SK-N-SH (cell line): ENCODE measurements around the gene LHB. TPM values are rescaled to one million over a fixed set of nuclear protein-coding genes. Genes with fewer than 3 reads are reported as not detected.
"Not testable (repeated sequence)": the region's sequence is repeated elsewhere in the genome, so short reads cannot be mapped to it uniquely, and the experiment has no call there.

Experiments
- CTCF ChIA-PET: fragments of 300-600, 350-600 bp; formaldehyde crosslinking; extraction: SDS; loops from one replicate; lab custom pipeline; 2021; lab: Yijun Ruan, JAX
- POLR2A ChIA-PET: fragments of 350-600 bp; sonication (Branson Sonifier 250); formaldehyde crosslinking; extraction: SDS; loops from one replicate; lab custom pipeline; 2020; ENCODE audit warnings: antibody characterized with exemption, inconsistent platforms; lab: Yijun Ruan, JAX
- DNase-seq: peaks from one replicate; pipeline ENCODE4 v3.0.0; 2012
- H2AFZ ChIP-seq: fragments of 200-600 bp; sonication (generic); 2 replicates; pipeline ENCODE4 v1.8.1; 2016; ENCODE audit warnings: antibody characterized with exemption, mild to moderate bottlenecking, low read depth
- H3F3A ChIP-seq: fragments of 200-600 bp; sonication (generic); replicated peaks from 2 replicates; pipeline ENCODE3; 2016; ENCODE audit warnings: antibody characterized with exemption, mild to moderate bottlenecking; ENCODE audit not compliant: insufficient read depth
- H3K27ac ChIP-seq, 2 experiments: fragments of 200-500 bp in 1 of 2; fragments of 200-600 bp in 1 of 2; sonication (Bioruptor generic) in 1 of 2; sonication (generic), shearing (Covaris generic) in 1 of 2; 2 replicates each; pipeline versions ENCODE4 v1.5.1 to v1.6.1; 2014 to 2016; ENCODE audit warnings: low read depth in 2 of 2, inconsistent platforms in 1 of 2, low read length in 1 of 2, mild to moderate bottlenecking in 1 of 2, mixed read lengths in 1 of 2
- H3K27me3 ChIP-seq: fragments of 200-600 bp; sonication (generic), shearing (Covaris generic); 2 replicates; pipeline ENCODE4 v1.6.1; 2016; ENCODE audit warnings: mixed run types; ENCODE audit not compliant: insufficient read depth
- H3K36me3 ChIP-seq, 2 experiments: fragments of 200-500 bp in 1 of 2; fragments of 200-600 bp in 1 of 2; sonication (Bioruptor generic) in 1 of 2; sonication (generic) in 1 of 2; replicated peaks in 1 of 2; 2 replicates each; pipeline versions ENCODE3 to v1.5.1; 2014 to 2016; ENCODE audit warnings: low read length in 1 of 2, mild to moderate bottlenecking in 1 of 2; ENCODE audit not compliant: insufficient read depth in 2 of 2, control insufficient read depth in 1 of 2
- H3K4me1 ChIP-seq, 2 experiments: fragments of 200-500 bp in 1 of 2; fragments of 200-600 bp in 1 of 2; sonication (Bioruptor generic) in 1 of 2; sonication (generic), shearing (Covaris generic) in 1 of 2; 2 replicates each; pipeline versions ENCODE4 v1.5.1 to v1.6.1; 2014 to 2016; ENCODE audit warnings: low read depth in 1 of 2, low read length in 1 of 2, mixed run types in 1 of 2; ENCODE audit not compliant: insufficient read depth in 2 of 2, control insufficient read depth in 1 of 2
- H3K4me2 ChIP-seq: fragments of 200-600 bp; sonication (generic), shearing (Covaris generic); 2 replicates; pipeline ENCODE4 v1.6.1; 2017; ENCODE audit warnings: mixed run types
- H3K4me3 ChIP-seq, 2 experiments: fragments of 200-500 bp in 1 of 2; fragments of 200-600 bp in 1 of 2; sonication (Bioruptor generic) in 1 of 2; sonication (generic), shearing (Covaris generic) in 1 of 2; 2 replicates each; pipeline versions ENCODE4 v1.5.1 to v1.8.1; 2014 to 2016; ENCODE audit warnings: low read depth in 2 of 2, inconsistent platforms in 1 of 2, low read length in 1 of 2, mild to moderate bottlenecking in 1 of 2, mixed read lengths in 1 of 2, moderate library complexity in 1 of 2
- H3K79me2 ChIP-seq: fragments of 200-600 bp; sonication (generic); 2 replicates; pipeline ENCODE4 v1.8.1; 2017; ENCODE audit warnings: mild to moderate bottlenecking; ENCODE audit not compliant: insufficient read depth
- H3K9ac ChIP-seq: fragments of 200-600 bp; sonication (generic); 2 replicates; pipeline ENCODE4 v1.6.1; 2017; ENCODE audit warnings: mixed run types
- H3K9me2 ChIP-seq: fragments of 200-600 bp; sonication (generic); 2 replicates; pipeline ENCODE4 v1.6.1; 2017; ENCODE audit warnings: mixed run types
- H3K9me3 ChIP-seq: fragments of 200-600 bp; sonication (generic); 2 replicates; pipeline ENCODE4 v1.6.1; 2017; ENCODE audit warnings: mixed run types, mild to moderate bottlenecking, moderate library complexity
- H4K20me1 ChIP-seq: fragments of 200-600 bp; sonication (generic); 2 replicates; pipeline ENCODE4 v1.6.1; 2017; ENCODE audit warnings: mild to moderate bottlenecking, mixed run types; ENCODE audit not compliant: insufficient read depth
- CHD2 ChIP-seq: fragments of 150-350 bp; IDR thresholded peaks from 2 replicates; pipeline ENCODE4 v1.6.1; 2018; ENCODE audit warnings: low read length; ENCODE audit not compliant: partially characterized antibody
- EZH2phosphoT487 ChIP-seq: fragments of 200-600 bp; sonication (generic); IDR thresholded peaks from 2 replicates; pipeline ENCODE4 v1.6.1; 2017; ENCODE audit warnings: low read depth, mixed run types, mild to moderate bottlenecking, antibody characterized with exemption, moderate library complexity, borderline replicate concordance
- WGBS: methylation state at CpG from one replicate; pipeline ENCODE4 v1.1.6; 2017; ENCODE audit warnings: low lambda C conversion rate; 5-methylcytosine and 5-hydroxymethylcytosine counted together
- polyA plus RNA-seq, 3 experiments: library from polyadenylated mRNA; depleted of rRNA; stranded (reverse); fragments of >200 nt; gene quantifications; 2 replicates each; pipeline ENCODE4 v1.2.3, GENCODE V29; 2012
- TF ChIP-seq, protein P1 (sequence below): IDR thresholded peaks from 2 replicates; pipeline ENCODE4 v1.4.0; 2012; ENCODE audit warnings: low read depth
- TF ChIP-seq, protein P2 (sequence below): fragments of 200-600 bp; sonication (generic); IDR thresholded peaks from 2 replicates; pipeline ENCODE4 v1.6.1; 2017; ENCODE audit warnings: antibody characterized with exemption, mild to moderate bottlenecking, moderate library complexity

The LHB gene
- polyA plus RNA-seq, 1 of the 3 experiments (the other 2 are of a cell fraction), result 0.13 TPM

DNA sequence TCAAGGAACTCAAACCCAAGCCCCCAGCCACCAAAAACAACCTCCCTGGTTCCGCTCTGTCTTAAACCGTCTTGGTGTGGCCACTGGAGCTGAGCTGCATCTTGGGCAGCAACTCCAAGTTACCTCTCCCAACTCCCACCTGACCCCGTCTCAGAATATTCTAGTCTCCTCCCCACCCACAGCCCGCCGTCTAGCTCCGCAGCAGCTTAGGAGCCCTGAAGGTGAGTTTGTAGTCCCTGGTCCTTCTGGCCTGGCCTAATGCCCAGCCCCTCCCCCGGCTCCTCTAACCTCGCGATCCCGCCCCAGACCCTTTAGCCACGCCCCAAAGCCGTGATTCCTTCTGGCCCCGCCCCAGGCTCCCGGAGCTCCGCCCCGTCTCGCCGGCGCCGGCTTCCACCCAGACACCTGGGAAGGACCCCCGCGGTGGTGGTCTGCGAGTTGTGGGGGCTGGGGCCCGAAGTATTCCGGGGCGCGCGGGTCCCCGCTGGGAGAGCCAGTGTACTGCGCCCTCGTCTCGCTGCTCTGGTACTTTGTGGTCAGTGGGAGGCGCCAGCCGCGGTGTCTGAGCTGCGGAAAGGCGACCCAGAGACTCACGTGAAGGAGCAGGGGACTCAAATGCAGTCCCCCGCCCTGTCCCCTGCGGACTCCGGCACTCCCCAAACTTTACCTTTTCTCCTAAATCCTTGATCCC lies 2.5 kb upstream of the LHB start:
- Histone ChIP-seq H3K9me2 (no peaks in the 10 kb centered on the region), H3K4me2 (peak overlapping the region; percentile 33; the same call in 1 of the 2 replicates), H3K27ac (no peak overlapping the region), H3K9ac (no peak overlapping the region), H3K4me3 (peak overlapping the region; percentile 23 to 46; a peak in 2 of 4 replicates), H3K36me3 (peaks cover 0 to 16% of the 10 kb centered on the region in 2 experiments), H3K9me3 (no peaks in the 10 kb centered on the region), H4K20me1 (no peaks in the 10 kb centered on the region), H3K27me3 (no peaks in the 10 kb centered on the region), H3K79me2 (no peaks in the 10 kb centered on the region), H3F3A (peaks cover 17% of the 10 kb centered on the region), H2AFZ (no peak overlapping the region), H3K4me1 (peaks cover 0 to 35% of the 10 kb centered on the region in 2 experiments; a peak in 1 of 4 replicates)
- POLR2A ChIA-PET, result interaction anchor here (1.7 kb wide), 1 partner anchor 10 kb away, joined by 7 read pairs; no protein-coding TSS in a partner anchor
- WGBS, result 26% methylated on average over 18 of the region's 41 CpGs
- TF ChIP-seq EZH2phosphoT487 (no peak), CHD2 (peak; percentile 50)
- TF ChIP-seq, protein P1, sequence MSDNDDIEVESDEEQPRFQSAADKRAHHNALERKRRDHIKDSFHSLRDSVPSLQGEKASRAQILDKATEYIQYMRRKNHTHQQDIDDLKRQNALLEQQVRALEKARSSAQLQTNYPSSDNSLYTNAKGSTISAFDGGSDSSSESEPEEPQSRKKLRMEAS, result no peak
- TF ChIP-seq, protein P2, sequence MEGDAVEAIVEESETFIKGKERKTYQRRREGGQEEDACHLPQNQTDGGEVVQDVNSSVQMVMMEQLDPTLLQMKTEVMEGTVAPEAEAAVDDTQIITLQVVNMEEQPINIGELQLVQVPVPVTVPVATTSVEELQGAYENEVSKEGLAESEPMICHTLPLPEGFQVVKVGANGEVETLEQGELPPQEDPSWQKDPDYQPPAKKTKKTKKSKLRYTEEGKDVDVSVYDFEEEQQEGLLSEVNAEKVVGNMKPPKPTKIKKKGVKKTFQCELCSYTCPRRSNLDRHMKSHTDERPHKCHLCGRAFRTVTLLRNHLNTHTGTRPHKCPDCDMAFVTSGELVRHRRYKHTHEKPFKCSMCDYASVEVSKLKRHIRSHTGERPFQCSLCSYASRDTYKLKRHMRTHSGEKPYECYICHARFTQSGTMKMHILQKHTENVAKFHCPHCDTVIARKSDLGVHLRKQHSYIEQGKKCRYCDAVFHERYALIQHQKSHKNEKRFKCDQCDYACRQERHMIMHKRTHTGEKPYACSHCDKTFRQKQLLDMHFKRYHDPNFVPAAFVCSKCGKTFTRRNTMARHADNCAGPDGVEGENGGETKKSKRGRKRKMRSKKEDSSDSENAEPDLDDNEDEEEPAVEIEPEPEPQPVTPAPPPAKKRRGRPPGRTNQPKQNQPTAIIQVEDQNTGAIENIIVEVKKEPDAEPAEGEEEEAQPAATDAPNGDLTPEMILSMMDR, result peak; percentile 50
- CTCF ChIA-PET, result interaction anchor here (0.9 to 3.3 kb wide), 15 partner anchors 8 to 282 kb away, joined by 3 to 17 read pairs (median 4); partner anchors contain the start of genes CGB2, GYS1, KCNA7 and RUVBL2
- DNase-seq, result peak; percentile 91

DNA sequence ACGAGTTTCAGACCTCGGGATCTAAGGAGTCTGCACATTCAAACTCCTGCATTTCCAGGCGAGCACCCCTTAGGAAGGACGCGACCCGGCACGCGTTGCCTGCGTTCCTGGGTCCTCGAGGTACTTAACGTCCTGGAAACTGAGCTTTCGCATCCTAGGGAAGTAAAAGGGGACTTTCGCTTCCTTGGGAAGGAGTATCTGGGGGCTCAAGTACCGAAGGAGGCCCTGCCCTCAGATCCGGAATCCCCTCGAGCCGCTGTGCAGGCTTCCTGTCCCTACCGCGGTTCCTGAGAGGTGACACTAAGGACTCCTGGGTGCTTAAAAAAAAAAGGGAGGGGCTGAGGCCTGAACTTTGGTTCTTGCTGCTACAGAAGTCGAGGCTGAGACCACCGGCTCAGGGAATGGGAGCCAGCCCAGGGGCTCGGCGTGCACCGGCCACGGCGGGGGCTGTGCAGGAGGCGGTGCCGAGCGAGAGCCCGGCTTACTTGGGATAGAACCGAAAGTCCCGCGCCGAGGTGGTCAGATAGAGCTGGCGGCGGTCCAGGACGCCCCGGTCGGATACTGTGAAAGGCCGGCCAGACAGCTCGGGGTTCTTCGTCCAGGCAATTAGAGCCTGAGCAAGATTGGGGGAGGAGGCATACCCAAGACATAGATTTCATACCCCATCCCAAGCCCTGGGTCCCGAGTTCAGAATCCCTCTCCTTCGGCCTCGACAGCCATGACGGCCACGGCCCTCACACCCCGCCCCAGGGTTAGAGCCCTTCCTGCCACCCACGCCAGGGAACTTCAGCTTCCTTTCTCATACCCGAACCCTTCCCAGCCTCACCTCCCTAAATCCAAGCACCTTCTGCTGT lies 1.7 kb upstream of the LHB start:
- H3K79me2 ChIP-seq, H4K20me1 ChIP-seq, H3K27me3 ChIP-seq, H2AFZ ChIP-seq, H3K27ac ChIP-seq, H3K9me3 ChIP-seq, H3K9me2 ChIP-seq: not testable (repeated sequence)
- 27% methylated on average over 30 of the region's 50 CpGs for WGBS
- POLR2A ChIA-PET, result interaction anchor here (1.5 to 1.7 kb wide), 2 partner anchors 9 kb away, joined by 7 read pairs; no protein-coding TSS in a partner anchor
- H3K9ac ChIP-seq, result peak overlapping the region; percentile 18; the same call in 1 of the 2 replicates
- CTCF ChIA-PET, result interaction anchor here (0.6 to 3.3 kb wide), 20 partner anchors 8 to 1662 kb away, joined by 3 to 17 read pairs (median 4); partner anchors contain the start of genes CGB2, GYS1, KCNA7 and RUVBL2
- peak; percentile 34 for DNase-seq
- H3F3A ChIP-seq, result peaks cover 17% of the 10 kb centered on the region
- peaks cover 0 to 21% of the 10 kb centered on the region in 2 experiments for H3K36me3 ChIP-seq
- H3K4me2 ChIP-seq, result peak overlapping the region; percentile 79
- peaks cover 0 to 35% of the 10 kb centered on the region in 2 experiments; a peak in 1 of 4 replicates for H3K4me1 ChIP-seq
- H3K4me3 ChIP-seq, result peak overlapping the region; percentile 41 to 46
